ENCODE data around the gene HNRNPF.
"Not testable (repeated sequence)": the region's sequence is repeated elsewhere in the genome, so short reads cannot be mapped to it uniquely, and the experiment has no call there.

The HNRNPF gene

GRCh38 chr10:43338117-43338516 is 70.9 kb downstream of the HNRNPF start:
- in situ Hi-C loops (cut with HindIII; ENCODE audit: low sequenced_read_pairs), result no loop called here
- H3K4me3 ChIP-seq (ENCODE audit: low read depth, low read length), result no peak overlapping the region
- TF ChIP-seq CTCF (IDR thresholded peaks at IDR 0.05; ENCODE audit: low read depth, low read length, missing control alignments), result no peak

GRCh38 chr10:43337536-43337935 is 71.5 kb downstream of the HNRNPF start:
- H3K4me3 ChIP-seq (ENCODE audit: low read depth, low read length); in situ Hi-C loops (cut with HindIII; ENCODE audit: low sequenced_read_pairs); DNase-seq (ENCODE audit: low read depth): not testable (repeated sequence)

More at GRCh38 chr10:43338117-43338516, 70.9 kb downstream of the HNRNPF start:
- no peak for DNase-seq (ENCODE audit: low read depth)

DNA sequence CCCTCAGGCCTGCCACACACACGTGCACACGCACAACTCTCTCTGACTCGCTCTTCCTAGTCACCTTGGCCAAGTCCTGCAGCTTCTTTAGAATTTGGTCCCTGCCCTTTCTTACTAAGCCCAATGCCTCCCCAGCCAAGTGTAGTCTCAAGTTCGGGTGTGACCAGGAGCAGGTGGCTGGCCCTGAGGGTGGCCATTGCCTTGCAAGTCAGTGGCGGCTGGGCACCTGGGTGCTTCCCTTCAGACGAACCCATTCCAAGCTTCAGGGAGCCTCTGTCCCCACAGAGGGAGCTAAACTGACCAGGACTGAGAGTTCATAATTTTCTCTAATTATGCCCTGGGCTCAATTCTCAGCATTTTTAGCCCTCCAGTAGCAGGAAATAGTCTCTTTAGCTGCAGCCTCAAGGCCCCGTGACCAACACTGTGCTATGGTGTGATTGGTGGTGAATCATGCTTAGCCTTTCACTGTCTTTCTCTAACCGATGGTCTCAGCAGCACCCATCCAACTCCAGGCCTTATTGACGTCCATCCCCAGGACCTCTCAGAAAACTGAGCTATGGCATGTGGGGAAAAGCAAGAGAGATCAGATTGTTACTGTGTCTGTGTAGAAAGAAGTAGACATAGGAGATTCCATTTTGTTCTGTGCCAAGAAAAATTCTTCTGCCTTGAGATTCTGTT is 72.2 kb downstream of the HNRNPF start:
- no peak overlapping the region for H3K4me3 ChIP-seq (ENCODE audit: low read depth, low read length)
- in situ Hi-C loops (cut with HindIII; ENCODE audit: low sequenced_read_pairs), result no loop called here
- no peak for TF ChIP-seq CTCF (IDR thresholded peaks at IDR 0.05; ENCODE audit: low read depth, low read length, missing control alignments)
- no peak for DNase-seq (ENCODE audit: low read depth)

GRCh38 chr10:43336061-43336460 is 72.9 kb downstream of the HNRNPF start:
- no peak overlapping the region for H3K4me3 ChIP-seq (ENCODE audit: low read depth, low read length)
- DNase-seq (ENCODE audit: low read depth), result no peak
- no peak for TF ChIP-seq CTCF (IDR thresholded peaks at IDR 0.05; ENCODE audit: low read depth, low read length, missing control alignments)
- in situ Hi-C loops (cut with HindIII; ENCODE audit: low sequenced_read_pairs), result no loop called here

Data from astrocyte of the cerebellum (primary cell).